Fibroblast of skin of back (primary cell): ENCODE data around the gene KCNIP4.

Experiments used
- DNase-seq: peaks from one replicate; pipeline ENCODE4 v3.0.0-alpha.2; 2013

Gene KCNIP4

DNA sequence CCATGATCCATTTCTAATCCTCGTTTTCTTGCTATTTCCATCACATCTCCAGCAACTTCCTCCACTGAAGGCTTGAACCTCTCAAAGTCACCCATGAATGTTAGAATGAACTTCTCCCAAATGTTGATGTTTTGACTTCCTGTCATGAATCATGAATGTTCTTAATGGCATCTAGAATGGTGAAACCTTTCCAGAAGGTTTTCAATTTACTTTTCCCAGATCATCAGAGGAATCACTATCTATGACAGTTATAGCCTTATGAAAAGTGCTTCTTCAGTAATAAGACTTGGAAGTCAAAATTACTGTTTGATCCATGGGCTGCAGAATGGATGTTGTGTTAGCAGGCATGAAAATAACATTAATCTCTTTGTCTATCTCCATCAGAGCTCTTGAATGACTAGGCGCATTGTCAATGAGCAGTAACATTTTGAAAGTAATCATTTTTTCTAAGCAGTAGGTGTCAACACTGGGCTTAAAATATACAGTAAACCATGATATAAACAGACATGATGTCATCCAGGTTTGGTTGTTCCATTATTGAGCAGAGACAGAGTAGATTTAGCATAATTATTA lies 268.2 kb downstream of the KCNIP4 start:
- DNase-seq, result no peak

DNA sequence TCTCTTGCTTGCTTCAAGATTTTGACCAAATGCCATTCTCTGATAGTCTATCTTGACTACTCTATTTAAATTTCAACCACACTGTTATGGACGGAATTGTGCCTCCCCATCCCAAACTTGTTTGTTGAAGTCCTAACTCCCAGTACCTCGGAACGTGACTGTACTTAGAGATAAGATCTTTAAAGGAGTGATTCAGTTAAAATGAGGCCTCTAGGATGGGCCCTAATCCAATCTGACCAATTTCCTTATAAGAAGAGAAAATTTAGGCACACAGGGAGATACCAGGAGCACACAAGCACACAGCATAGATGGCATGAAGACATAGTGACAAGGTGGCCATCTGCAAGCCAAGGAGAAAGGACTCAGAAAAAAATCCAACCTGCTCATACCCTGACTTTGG lies 269.9 kb downstream of the KCNIP4 start:
- DNase-seq, result no peak

DNA sequence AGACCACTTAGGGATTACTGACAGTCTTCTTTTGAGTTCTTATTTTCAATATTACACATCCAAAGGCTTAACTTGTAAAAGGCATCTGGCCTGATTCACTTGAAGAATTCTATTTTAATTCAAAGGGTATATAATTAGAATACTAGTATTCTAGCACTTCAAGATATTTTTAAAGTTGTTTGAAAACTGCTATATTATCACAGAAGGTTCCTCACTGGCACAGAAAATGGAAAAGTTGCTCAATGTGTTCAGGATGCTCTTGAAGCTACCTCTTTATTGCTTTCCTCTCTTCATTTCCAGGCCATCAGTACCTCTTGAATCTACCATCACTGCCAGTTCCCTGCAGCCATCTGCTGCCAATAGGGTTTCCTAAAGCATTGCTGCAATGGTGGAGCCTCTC lies 271.4 kb downstream of the KCNIP4 start:
- no peak for DNase-seq

GRCh38 chr4:21664355-21664754 lies 284.2 kb downstream of the KCNIP4 start:
- no peak for DNase-seq

GRCh38 chr4:21656832-21657231 lies 291.7 kb downstream of the KCNIP4 start:
- DNase-seq, result peak; percentile 25

DNA sequence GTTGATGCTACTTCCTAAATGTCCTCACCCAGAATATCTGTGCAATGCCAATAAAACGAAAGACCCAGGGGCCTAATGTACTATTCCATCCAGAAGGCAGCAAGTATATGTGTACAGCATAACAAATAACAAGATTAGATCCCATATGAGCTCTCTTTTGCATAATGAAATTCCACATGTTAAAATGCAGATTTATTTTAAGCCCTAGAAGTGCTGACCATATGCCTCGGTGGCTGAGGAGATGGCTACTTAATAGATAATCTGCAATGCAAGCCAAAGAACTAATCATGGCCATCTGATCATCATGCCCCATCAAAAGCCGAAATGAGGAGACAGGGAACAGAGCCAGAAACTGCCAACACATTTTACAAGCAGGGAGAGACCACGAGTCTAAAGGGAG lies 293.5 kb downstream of the KCNIP4 start:
- DNase-seq, result no peak

- DNase-seq, result no peak
Measured at GRCh38 chr4:21652508-21653231, 295.9 kb downstream of the KCNIP4 start.

DNA sequence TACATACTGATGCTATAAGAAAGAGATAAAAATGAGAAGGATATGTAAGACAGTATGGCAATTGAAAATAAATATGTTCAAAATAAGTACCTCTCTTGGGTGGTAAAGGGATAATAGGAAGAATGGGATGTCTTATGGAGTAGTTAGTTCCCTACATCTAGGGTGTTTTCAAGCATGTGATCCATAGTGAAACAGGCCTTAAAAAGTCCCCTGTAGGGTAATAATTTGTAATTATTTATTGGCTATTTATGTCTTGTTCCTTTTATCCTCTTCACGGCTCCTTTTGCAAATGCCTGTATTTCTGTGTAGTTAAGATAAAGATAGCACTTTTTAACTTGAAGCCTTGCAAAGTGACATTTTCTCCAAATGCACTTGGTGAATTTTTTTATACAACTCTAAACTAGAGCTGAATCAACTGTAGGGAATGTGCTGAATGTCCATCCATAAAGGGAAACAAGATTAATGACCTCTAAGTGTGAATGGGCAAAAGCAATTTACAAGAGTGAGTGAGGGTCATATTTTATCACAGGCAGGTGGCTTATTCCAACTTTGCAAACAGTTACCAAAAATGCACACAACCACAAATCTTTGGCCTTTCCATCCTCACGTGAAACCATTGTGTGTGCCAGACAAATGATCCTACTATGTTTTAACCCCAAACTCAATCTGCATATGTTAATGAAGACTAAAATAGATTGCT lies 299.0 kb downstream of the KCNIP4 start:
- no peak for DNase-seq

DNA sequence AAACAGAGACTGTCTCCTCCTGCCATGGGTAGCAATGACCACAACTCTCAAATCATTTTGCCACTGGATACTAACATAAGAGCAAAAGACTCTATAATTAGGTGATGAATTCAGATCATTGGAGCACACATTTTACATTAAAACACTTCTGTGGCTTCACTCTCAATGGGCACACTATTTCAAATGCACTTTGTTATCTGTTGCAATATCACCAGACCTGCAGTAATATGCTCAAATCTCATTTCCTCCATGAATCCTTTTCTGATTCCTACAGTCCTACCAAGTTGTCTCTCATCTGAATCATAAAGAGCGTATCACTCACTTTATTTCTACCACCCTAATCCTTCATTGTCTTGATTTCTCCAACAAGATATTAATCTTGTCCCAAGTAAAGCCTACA lies 302.8 kb downstream of the KCNIP4 start:
- no peak for DNase-seq

DNA sequence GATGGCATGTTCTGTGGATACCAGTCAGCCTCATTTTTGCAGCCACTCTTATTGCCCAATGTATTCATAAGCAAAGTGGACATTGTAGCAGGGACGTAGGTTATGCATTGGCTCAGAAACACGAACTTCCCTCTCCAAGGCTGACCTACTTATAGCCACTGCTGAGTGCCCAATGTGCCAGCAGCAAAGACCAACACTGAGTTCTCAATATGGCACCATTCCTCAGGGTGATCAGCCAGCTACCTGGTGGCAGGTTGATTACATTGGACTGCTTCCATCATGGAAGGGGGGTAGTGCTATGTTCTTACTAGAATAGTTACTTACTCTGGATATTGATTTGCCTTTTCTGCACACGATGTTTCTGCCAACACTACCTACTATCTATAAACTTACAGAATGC lies 306.9 kb downstream of the KCNIP4 start:
- DNase-seq, result no peak

GRCh38 chr4:21638171-21638725 lies 310.3 kb downstream of the KCNIP4 start:
- no peak for DNase-seq

DNA sequence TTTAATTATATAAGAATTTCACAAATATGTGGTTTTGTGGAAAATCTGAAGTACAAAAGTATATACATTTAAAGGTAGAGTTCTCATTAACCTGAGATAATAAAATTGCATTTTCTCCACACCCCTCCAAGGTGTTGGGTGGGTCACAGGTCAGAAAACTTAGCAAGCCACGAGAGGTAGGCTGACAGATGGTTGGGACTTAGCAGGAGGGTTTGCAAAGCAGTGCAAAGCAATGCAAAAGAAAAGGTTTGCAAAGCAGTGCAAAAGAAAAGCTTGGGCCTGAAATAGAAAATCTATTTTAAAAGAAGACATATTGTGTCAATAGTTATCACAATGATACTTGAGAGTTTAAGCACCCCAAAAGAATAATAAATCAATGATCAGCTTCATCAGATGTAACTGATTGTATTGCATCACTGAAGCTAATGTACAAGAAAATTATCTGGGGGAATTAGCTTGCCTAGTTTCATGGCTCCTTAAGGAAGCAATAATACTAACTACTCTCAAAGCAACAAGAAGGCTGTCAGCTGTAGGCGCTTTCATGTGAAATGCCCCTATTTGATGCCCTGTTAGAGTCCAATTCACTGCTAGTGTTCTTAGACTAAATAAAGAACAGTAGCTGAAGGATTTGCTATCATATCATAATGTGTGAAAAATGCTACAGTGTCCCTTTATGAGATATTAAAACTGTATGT lies 319.5 kb downstream of the KCNIP4 start:
- DNase-seq, result no peak

DNA sequence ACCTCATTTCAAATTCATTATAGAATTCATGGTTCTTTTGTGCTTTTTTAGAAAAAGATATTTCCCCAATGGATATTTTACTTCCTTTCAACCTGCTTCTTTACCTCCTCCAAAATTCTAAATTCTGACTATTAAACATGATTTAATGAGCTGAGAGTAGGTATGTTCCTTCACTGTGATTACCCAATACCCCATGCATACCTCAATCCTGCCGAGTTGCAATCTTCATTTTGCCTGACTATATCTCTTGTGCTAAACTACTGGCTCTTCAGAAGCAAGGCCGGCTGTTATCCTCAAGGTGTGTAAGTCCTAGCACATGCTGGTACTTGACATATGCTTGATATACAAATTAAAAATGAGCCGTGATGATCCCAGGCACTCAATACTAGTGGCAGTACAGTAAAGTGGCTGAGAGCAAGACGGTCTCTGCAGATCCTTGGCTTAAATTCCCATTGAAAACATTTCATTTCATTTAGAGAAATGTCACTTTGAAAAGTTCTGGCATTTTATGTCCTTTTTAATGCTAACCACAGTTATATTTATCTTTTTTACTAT lies 320.4 kb downstream of the KCNIP4 start:
- DNase-seq, result no peak

DNA sequence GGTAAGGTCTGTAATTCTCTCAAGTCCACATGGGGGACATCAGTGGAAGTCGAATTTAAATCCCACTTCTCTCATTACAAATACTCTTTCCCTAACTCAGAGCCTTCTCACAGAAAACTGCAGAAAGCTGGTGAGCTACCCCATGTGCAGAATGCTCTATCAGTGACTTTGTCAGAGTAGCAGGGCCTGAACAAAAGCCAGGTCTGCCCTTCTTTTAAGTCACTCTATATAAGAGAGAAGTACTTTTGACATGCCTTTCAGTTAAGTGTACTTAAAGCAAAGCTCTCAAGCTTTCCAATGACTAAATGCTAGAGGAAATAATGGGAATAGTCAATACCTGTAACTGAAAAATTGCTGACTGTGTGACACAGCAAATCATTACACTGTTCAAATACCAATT lies 323.1 kb downstream of the KCNIP4 start:
- no peak for DNase-seq

DNA sequence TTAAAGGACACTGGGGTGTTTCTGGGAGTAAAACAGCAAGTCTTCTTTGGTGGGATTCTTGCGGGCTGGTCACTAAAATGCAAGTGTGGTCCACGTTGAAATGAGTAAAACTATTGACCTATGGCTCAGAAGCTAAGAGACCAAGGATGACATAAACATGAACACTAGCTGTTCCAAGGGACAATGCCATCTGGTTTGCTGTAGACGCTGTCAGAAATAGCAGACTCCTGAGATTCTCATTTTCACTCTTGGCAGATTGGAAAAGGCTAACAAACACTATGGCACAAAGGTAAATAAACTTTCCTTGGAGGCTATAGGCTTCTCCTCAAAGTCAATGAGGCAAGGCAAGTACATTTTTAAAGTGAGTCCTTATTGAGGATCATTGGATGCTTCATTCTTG lies 343.6 kb downstream of the KCNIP4 start:
- DNase-seq, result no peak

GRCh38 chr4:21596521-21596920 lies 352.1 kb downstream of the KCNIP4 start:
- DNase-seq, result no peak

DNA sequence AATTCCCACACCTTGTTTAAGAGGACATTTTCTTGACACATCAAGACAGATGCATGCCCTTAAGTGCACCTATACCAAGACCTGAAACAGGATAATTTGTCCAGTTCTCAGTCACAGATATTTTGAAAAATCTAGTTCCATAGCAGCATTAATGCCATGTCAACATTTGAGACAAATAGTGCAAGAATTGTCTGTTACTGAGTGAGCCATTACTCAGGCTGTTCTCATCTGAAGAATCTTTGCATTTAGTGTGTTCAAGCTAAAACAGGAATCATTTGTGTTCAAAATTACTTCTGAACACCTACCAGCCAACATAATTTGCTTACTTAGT lies 354.9 kb downstream of the KCNIP4 start:
- no peak for DNase-seq

GRCh38 chr4:21592970-21593670 lies 355.5 kb downstream of the KCNIP4 start:
- DNase-seq, result no peak

- no peak for DNase-seq
Measured at GRCh38 chr4:21577056-21577455, 371.5 kb downstream of the KCNIP4 start.

DNA sequence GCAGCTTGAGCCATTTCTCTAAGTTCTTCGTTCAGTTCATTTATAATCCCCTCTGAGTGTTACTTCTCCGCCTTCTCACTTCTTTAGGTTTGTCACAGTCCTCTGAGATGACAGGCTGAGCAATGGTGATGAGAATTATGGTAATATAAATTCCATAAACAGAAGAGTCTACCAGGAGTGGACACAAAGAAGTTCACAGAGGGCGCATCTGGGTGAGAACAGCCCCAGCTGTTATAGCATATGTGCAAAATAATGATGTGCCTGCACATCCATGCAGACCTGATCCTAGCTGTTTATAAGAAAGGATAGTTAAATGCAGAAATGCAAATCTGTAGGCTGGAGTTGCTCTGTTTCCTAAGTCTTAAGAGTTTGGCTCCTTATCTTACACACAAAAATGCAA lies 377.5 kb downstream of the KCNIP4 start:
- no peak for DNase-seq

GRCh38 chr4:21569638-21570037 lies 378.9 kb downstream of the KCNIP4 start:
- DNase-seq, result no peak

DNA sequence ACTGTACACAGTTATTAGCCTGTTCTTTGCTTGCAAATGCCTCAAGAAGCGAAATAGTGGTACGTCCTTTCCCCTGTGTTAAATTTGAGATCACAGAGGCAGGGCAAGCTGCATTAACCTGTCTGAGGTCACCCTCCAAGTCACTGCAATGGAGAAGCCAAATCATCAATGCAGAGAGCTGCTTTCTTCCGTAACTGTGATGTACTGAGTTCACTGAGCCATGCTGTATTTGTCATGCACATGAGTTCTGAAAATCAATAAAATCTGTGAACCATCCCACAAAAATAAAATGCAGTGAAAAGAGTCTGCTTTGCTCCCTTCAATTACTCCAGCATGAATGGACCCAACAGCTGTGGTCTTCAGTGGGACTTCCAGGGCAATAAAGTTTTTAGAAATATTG lies 393.5 kb downstream of the KCNIP4 start:
- DNase-seq, result no peak
